Measurements from ENCODE around the gene HLF.
"Not testable (repeated sequence)": the region's sequence is repeated elsewhere in the genome, so short reads cannot be mapped to it uniquely, and the experiment has no call there.

Gene HLF

DNA sequence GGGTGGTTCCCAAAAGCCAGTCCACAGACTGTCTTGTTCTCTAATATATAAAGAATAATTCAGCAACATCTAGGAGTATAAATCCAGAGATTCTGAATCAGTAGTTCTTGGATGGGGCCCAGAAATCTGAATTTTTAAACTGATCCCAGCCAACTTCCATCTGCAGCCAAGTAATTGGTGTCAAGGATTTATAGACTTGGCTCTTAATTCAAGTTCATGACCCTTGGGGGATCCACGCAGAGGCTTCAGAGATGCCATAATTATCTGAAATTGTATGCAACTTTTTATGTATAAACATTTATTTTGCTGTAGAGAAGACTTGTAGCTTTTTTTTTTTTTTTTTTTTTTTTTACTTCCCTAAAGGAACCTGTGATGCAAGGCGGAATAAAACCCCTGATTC is 60.6 kb downstream of the HLF start:
- Histone ChIP-seq H3K4me2 (no peak overlapping the region), H4K20me1 (no peaks in the 10 kb centered on the region), H3K9me3 (replicated peaks in 1 of 11) (peaks cover 0 to 12% (median 8%) of the 10 kb centered on the region in 11 experiments; a peak in 13 of 22 replicates), H3K4me3 (no peak overlapping the region), H3K9ac (no peak overlapping the region), H3K36me3 (no peaks in the 10 kb centered on the region), H3K4me1 (no peaks in the 10 kb centered on the region), H3K27me3 (no peaks in the 10 kb centered on the region), H3K27ac (no peak overlapping the region)
- TF ChIP-seq Cebpa-rat (IDR thresholded peaks at IDR 0.05): no peak

- H3K27me3 ChIP-seq: no peaks in the 10 kb centered on the region
- no peak overlapping the region for H3K9ac ChIP-seq
- H3K4me2 ChIP-seq: no peak overlapping the region
- peaks cover 0 to 12% (median 8%) of the 10 kb centered on the region in 11 experiments; a peak in 13 of 22 replicates for H3K9me3 ChIP-seq (replicated peaks in 1 of 11)
- no peaks in the 10 kb centered on the region for H3K36me3 ChIP-seq
- H4K20me1 ChIP-seq: no peaks in the 10 kb centered on the region
- no peak overlapping the region for H3K4me3 ChIP-seq
- H3K27ac ChIP-seq: no peak overlapping the region
- TF ChIP-seq Cebpa-rat (IDR thresholded peaks at IDR 0.05): no peak
- H3K4me1 ChIP-seq: no peaks in the 10 kb centered on the region
Measured at GRCh38 chr17:55326030-55326429, 61.3 kb downstream of the HLF start.

DNA sequence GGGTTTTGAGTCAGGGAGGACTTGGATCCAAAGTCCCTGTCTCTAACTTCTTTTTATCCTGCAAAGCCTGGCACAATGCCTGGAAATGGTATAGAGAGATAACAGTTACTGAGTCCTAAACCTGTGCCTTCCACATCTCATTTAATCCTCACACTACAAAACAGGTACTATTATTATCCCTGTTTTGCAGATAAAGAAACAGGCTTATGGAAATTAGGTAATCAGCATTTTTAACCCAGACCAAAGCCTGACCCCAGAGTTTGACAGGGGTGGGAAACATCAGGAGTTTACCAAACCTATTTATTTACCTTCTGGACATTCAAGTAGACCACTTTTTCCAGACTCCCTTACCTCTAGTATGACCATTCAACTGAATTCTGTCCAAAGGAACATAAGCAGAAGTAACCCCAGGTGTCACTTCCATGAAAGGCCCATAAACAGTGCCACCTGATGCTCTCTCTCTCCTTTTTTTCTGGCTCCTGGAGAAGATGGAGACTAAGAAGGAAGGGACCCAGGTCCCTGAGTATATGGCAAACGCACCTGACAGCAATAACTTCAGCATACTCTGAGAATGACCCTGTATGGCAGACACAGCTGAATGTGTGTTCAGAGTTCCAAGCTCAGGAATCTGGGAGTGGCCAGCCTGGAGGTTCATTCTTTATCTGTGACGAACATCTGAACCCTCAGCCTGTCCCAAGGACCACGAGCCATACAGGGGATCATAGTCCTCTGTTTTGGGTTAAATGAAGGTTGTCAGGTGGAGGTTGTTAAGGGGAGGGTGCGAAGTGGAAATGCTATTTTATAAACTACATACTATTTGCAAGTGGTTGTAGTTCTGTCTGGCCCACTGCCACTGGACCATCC is 62.7 kb downstream of the HLF start:
- H3K4me2 ChIP-seq: no peak overlapping the region

DNA sequence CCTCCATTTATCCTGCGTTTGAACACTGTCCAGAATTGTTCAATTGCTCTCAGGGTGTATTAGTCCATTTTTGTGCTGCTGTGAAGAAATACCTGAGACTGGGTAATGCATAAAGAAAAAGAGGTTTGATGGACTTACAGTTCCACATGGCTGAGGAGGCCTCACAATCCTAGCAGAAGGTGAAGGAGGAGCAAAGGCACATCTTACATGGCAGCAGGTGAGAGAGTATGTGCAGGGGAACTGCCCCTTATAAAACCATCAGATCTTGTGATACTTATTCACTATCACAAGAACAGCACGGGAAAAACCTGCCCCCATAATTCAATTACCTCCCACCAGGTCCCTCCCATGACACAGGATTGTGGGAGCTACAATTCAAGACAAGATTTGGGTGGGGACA is 63.8 kb downstream of the HLF start:
- H3K27ac ChIP-seq, H4K20me1 ChIP-seq, H3K4me1 ChIP-seq, H3K4me2 ChIP-seq, H3K9ac ChIP-seq, H3K36me3 ChIP-seq, H3K27me3 ChIP-seq, H3K4me3 ChIP-seq: not testable (repeated sequence)
- peaks cover 0 to 12% (median 8%) of the 10 kb centered on the region in 11 experiments; a peak in 13 of 22 replicates for H3K9me3 ChIP-seq (replicated peaks in 1 of 11)

More for the DNA sequence above, 62.7 kb downstream of the HLF start:
- no peaks in the 10 kb centered on the region for H3K27me3 ChIP-seq
- TF ChIP-seq Cebpa-rat (IDR thresholded peaks at IDR 0.05): no peak
- peaks cover 0 to 12% (median 8%) of the 10 kb centered on the region in 11 experiments; a peak in 13 of 22 replicates for H3K9me3 ChIP-seq (replicated peaks in 1 of 11)
- H3K4me3 ChIP-seq: no peak overlapping the region
- no peaks in the 10 kb centered on the region for H3K36me3 ChIP-seq
- H3K27ac ChIP-seq: no peak overlapping the region
- no peaks in the 10 kb centered on the region for H3K4me1 ChIP-seq
- H3K9ac ChIP-seq: no peak overlapping the region
- H4K20me1 ChIP-seq: no peaks in the 10 kb centered on the region

- Histone ChIP-seq H3K27me3 (no peaks in the 10 kb centered on the region), H3K4me3 (no peak overlapping the region), H3K27ac (no peak overlapping the region), H3K9ac (no peak overlapping the region), H3K4me2 (no peak overlapping the region), H3K36me3 (no peaks in the 10 kb centered on the region), H4K20me1 (no peaks in the 10 kb centered on the region), H3K4me1 (peaks cover 0 to 6% (median 0%) of the 10 kb centered on the region in 10 experiments; a peak in 4 of 20 replicates), H3K9me3 (replicated peaks in 1 of 11) (peaks cover 0 to 12% (median 8%) of the 10 kb centered on the region in 11 experiments; a peak in 13 of 22 replicates)
- TF ChIP-seq Cebpa-rat (IDR thresholded peaks at IDR 0.05): no peak
Measured at GRCh38 chr17:55330344-55330933, 65.7 kb downstream of the HLF start.

GRCh38 chr17:55332296-55333041 is 67.7 kb downstream of the HLF start:
- Histone ChIP-seq H3K4me2 (no peak overlapping the region), H3K4me3 (no peak overlapping the region), H3K27me3 (no peaks in the 10 kb centered on the region), H3K4me1 (peaks cover 0 to 6% (median 0%) of the 10 kb centered on the region in 10 experiments; a peak in 4 of 20 replicates), H3K27ac (no peak overlapping the region), H3K36me3 (no peaks in the 10 kb centered on the region), H4K20me1 (no peaks in the 10 kb centered on the region), H3K9ac (no peak overlapping the region), H3K9me3 (replicated peaks in 1 of 11) (peaks cover 7 to 21% (median 15%) of the 10 kb centered on the region in 11 experiments)
- no peak for TF ChIP-seq Cebpa-rat (IDR thresholded peaks at IDR 0.05)

- Histone ChIP-seq H3K9ac (no peak overlapping the region), H3K4me2 (no peak overlapping the region), H3K27ac (no peak overlapping the region), H3K9me3 (replicated peaks in 1 of 11) (peaks cover 17 to 24% (median 19%) of the 10 kb centered on the region in 11 experiments), H3K36me3 (no peaks in the 10 kb centered on the region), H4K20me1 (no peaks in the 10 kb centered on the region), H3K4me1 (peaks cover 0 to 6% (median 0%) of the 10 kb centered on the region in 10 experiments; a peak in 4 of 20 replicates), H3K4me3 (no peak overlapping the region), H3K27me3 (no peaks in the 10 kb centered on the region)
- TF ChIP-seq Cebpa-rat (IDR thresholded peaks at IDR 0.05): no peak
Measured at GRCh38 chr17:55334285-55334684, 69.5 kb downstream of the HLF start.

GRCh38 chr17:55334881-55335540 is 70.3 kb downstream of the HLF start:
- H3K9ac ChIP-seq: no peak overlapping the region
- H4K20me1 ChIP-seq: no peaks in the 10 kb centered on the region
- peaks cover 0 to 6% (median 0%) of the 10 kb centered on the region in 10 experiments; a peak in 4 of 20 replicates for H3K4me1 ChIP-seq
- no peak overlapping the region for H3K4me2 ChIP-seq
- no peaks in the 10 kb centered on the region for H3K36me3 ChIP-seq
- TF ChIP-seq Cebpa-rat (IDR thresholded peaks at IDR 0.05): no peak
- no peak overlapping the region for H3K4me3 ChIP-seq
- no peaks in the 10 kb centered on the region for H3K27me3 ChIP-seq
- H3K9me3 ChIP-seq (replicated peaks in 1 of 11): peaks cover 17 to 24% (median 19%) of the 10 kb centered on the region in 11 experiments
- H3K27ac ChIP-seq: no peak overlapping the region

GRCh38 chr17:55335625-55336024 is 70.9 kb downstream of the HLF start:
- no peak for TF ChIP-seq Cebpa-rat (IDR thresholded peaks at IDR 0.05)
- H3K27me3 ChIP-seq: no peaks in the 10 kb centered on the region
- H3K4me2 ChIP-seq: no peak overlapping the region
- peaks cover 17 to 24% (median 19%) of the 10 kb centered on the region in 11 experiments for H3K9me3 ChIP-seq (replicated peaks in 1 of 11)
- no peak overlapping the region for H3K4me3 ChIP-seq
- no peaks in the 10 kb centered on the region for H3K36me3 ChIP-seq
- H3K27ac ChIP-seq: no peak overlapping the region
- H3K9ac ChIP-seq: no peak overlapping the region
- H4K20me1 ChIP-seq: no peaks in the 10 kb centered on the region
- peaks cover 0 to 6% (median 0%) of the 10 kb centered on the region in 10 experiments; a peak in 4 of 20 replicates for H3K4me1 ChIP-seq
